ENCODE results near the gene TSBP1. TPM values are rescaled to one million over a fixed set of nuclear protein-coding genes. Genes with fewer than 3 reads are reported as not detected.

The TSBP1 gene
- polyA plus RNA-seq, 1 donor from 2014 or later = not detected

DNA sequence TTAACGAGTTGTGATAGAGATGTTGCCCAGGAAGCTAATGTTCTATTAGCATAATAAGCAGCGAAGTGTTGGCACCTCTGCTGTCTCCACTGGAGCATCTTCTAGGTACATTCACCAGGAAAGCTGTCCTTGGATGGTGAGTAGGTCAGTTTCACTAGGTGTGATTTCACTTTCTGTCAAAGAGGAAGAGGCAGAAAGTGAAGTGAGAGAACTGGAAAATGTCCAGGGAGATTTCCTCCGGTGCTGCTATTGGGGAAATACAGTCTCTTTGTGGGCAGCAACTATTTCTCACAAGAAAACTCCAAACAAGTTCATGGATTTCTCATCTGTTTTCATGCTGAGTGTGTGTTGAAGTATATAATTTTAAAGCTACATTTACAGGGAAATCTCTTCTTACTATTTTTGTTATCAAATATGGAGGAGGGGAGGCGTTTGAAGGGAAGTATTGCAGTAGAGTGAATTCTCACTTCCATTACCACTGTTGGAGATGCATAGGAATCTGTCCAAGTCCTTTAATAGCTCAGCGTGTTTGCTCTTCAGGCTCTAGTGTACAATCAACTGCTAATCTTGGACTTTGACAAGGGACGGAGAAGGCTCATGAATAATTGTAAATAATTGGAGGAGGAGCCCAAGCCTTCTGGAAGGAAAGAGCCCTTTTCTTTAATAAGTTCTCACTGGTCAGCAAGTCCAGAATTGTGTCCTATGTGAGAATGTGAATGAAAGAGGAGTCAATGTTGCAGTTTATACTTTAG, 16.1 kb upstream of the TSBP1 start:
- no peaks in the 10 kb centered on the region for H3K9me3 ChIP-seq (ENCODE audit: low read length)
- H3K9me2 ChIP-seq (ENCODE audit: insufficient read depth, low read length) = no peaks in the 10 kb centered on the region
- H2AFZ ChIP-seq (ENCODE audit: low read depth, low read length) = no peak overlapping the region
- TF ChIP-seq EZH2 (IDR thresholded peaks at IDR 0.05; ENCODE audit: borderline replicate concordance, insufficient read depth, low read length, poor library complexity, severe bottlenecking) = no peak
- no peak for TF ChIP-seq POLR2AphosphoS5 (IDR thresholded peaks at IDR 0.05)
- no peak for TF ChIP-seq EP300 (conservative IDR thresholded peaks at IDR 0.05; ENCODE audit: poor library complexity, severe bottlenecking)
- TF ChIP-seq TAF1 (IDR thresholded peaks at IDR 0.05; ENCODE audit: low read depth) = no peak
- no peak for TF ChIP-seq MXI1 (conservative IDR thresholded peaks at IDR 0.05; ENCODE audit: poor library complexity, severe bottlenecking)
- no peak for TF ChIP-seq RAD21 (conservative IDR thresholded peaks at IDR 0.05)
- TF ChIP-seq SMC3 (conservative IDR thresholded peaks at IDR 0.05; ENCODE audit: poor library complexity) = no peak
- TF ChIP-seq, protein P1, sequence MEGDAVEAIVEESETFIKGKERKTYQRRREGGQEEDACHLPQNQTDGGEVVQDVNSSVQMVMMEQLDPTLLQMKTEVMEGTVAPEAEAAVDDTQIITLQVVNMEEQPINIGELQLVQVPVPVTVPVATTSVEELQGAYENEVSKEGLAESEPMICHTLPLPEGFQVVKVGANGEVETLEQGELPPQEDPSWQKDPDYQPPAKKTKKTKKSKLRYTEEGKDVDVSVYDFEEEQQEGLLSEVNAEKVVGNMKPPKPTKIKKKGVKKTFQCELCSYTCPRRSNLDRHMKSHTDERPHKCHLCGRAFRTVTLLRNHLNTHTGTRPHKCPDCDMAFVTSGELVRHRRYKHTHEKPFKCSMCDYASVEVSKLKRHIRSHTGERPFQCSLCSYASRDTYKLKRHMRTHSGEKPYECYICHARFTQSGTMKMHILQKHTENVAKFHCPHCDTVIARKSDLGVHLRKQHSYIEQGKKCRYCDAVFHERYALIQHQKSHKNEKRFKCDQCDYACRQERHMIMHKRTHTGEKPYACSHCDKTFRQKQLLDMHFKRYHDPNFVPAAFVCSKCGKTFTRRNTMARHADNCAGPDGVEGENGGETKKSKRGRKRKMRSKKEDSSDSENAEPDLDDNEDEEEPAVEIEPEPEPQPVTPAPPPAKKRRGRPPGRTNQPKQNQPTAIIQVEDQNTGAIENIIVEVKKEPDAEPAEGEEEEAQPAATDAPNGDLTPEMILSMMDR (IDR thresholded peaks at IDR 0.05; ENCODE audit: poor library complexity, severe bottlenecking) = no peak
- TF ChIP-seq, protein P2, sequence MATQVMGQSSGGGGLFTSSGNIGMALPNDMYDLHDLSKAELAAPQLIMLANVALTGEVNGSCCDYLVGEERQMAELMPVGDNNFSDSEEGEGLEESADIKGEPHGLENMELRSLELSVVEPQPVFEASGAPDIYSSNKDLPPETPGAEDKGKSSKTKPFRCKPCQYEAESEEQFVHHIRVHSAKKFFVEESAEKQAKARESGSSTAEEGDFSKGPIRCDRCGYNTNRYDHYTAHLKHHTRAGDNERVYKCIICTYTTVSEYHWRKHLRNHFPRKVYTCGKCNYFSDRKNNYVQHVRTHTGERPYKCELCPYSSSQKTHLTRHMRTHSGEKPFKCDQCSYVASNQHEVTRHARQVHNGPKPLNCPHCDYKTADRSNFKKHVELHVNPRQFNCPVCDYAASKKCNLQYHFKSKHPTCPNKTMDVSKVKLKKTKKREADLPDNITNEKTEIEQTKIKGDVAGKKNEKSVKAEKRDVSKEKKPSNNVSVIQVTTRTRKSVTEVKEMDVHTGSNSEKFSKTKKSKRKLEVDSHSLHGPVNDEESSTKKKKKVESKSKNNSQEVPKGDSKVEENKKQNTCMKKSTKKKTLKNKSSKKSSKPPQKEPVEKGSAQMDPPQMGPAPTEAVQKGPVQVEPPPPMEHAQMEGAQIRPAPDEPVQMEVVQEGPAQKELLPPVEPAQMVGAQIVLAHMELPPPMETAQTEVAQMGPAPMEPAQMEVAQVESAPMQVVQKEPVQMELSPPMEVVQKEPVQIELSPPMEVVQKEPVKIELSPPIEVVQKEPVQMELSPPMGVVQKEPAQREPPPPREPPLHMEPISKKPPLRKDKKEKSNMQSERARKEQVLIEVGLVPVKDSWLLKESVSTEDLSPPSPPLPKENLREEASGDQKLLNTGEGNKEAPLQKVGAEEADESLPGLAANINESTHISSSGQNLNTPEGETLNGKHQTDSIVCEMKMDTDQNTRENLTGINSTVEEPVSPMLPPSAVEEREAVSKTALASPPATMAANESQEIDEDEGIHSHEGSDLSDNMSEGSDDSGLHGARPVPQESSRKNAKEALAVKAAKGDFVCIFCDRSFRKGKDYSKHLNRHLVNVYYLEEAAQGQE (IDR thresholded peaks at IDR 0.05; ENCODE audit: borderline replicate concordance) = no peak
- no peak overlapping the region for H3K4me3 ChIP-seq (ENCODE audit: low read length)
- no peak overlapping the region for H3K4me2 ChIP-seq (ENCODE audit: low read length)
- H3K27me3 ChIP-seq (ENCODE audit: insufficient read depth, low read depth, low read length) = no peaks in the 10 kb centered on the region
- H3K79me2 ChIP-seq (replicated peaks; ENCODE audit: insufficient read depth, low read length) = no peaks in the 10 kb centered on the region
- no peak overlapping the region for H3K27ac ChIP-seq (ENCODE audit: low read length)
- no peaks in the 10 kb centered on the region for H3F3A ChIP-seq (ENCODE audit: insufficient read depth, low read length, poor library complexity, severe bottlenecking)
- H3K36me3 ChIP-seq (ENCODE audit: insufficient read depth, low read length) = no peaks in the 10 kb centered on the region
- no peaks in the 10 kb centered on the region for H4K20me1 ChIP-seq (ENCODE audit: insufficient read depth)
- H3K9ac ChIP-seq (ENCODE audit: low read length) = no peak overlapping the region

DNA sequence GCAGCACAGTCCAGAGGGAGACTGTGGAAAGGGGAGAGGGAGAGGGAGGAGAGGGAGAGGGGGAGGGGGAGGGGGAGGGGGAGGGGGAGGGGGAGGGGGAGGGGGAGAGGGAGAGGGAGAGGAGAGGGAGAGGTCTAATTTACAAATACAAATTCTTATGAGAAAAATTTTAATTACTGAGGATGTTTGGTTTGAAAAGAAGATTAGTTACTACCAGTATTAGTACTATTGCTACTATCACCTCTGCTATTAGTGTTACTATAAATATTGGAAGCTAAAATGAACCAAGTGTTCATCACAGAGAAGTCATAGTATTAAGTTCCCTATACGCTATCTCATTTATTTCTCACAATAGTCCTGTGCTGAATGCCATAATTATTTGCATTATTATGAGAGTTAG, 14.3 kb upstream of the TSBP1 start:
- Histone ChIP-seq H3K9me2 (ENCODE audit: insufficient read depth, low read length) (no peaks in the 10 kb centered on the region), H3K27ac (ENCODE audit: low read length) (no peak overlapping the region), H3K79me2 (replicated peaks; ENCODE audit: insufficient read depth, low read length) (no peaks in the 10 kb centered on the region), H3F3A (ENCODE audit: insufficient read depth, low read length, poor library complexity, severe bottlenecking) (no peaks in the 10 kb centered on the region), H3K36me3 (ENCODE audit: insufficient read depth, low read length) (no peaks in the 10 kb centered on the region), H3K4me3 (ENCODE audit: low read length) (no peak overlapping the region), H3K9ac (ENCODE audit: low read length) (no peak overlapping the region), H3K9me3 (ENCODE audit: low read length) (no peaks in the 10 kb centered on the region), H3K27me3 (ENCODE audit: insufficient read depth, low read depth, low read length) (no peaks in the 10 kb centered on the region), H2AFZ (ENCODE audit: low read depth, low read length) (no peak overlapping the region), H4K20me1 (ENCODE audit: insufficient read depth) (no peaks in the 10 kb centered on the region), H3K4me2 (ENCODE audit: low read length) (no peak overlapping the region)
- no peak for TF ChIP-seq SMC3 (conservative IDR thresholded peaks at IDR 0.05; ENCODE audit: poor library complexity)
- no peak for TF ChIP-seq EZH2 (IDR thresholded peaks at IDR 0.05; ENCODE audit: borderline replicate concordance, insufficient read depth, low read length, poor library complexity, severe bottlenecking)
- TF ChIP-seq, protein P2 (IDR thresholded peaks at IDR 0.05; ENCODE audit: borderline replicate concordance) = no peak
- no peak for TF ChIP-seq TAF1 (IDR thresholded peaks at IDR 0.05; ENCODE audit: low read depth)
- no peak for TF ChIP-seq MXI1 (conservative IDR thresholded peaks at IDR 0.05; ENCODE audit: poor library complexity, severe bottlenecking)
- TF ChIP-seq POLR2AphosphoS5 (IDR thresholded peaks at IDR 0.05) = no peak
- TF ChIP-seq, protein P1 (IDR thresholded peaks at IDR 0.05; ENCODE audit: poor library complexity, severe bottlenecking) = no peak
- no peak for TF ChIP-seq EP300 (conservative IDR thresholded peaks at IDR 0.05; ENCODE audit: poor library complexity, severe bottlenecking)
- no peak for TF ChIP-seq RAD21 (conservative IDR thresholded peaks at IDR 0.05)
